ENCODE measurements around the gene MED12L. TPM values are rescaled to one million over a fixed set of nuclear protein-coding genes. Genes with fewer than 3 reads are reported as not detected.
A peak's percentile ranks its signal among the peaks of the same experiment; 100 is the strongest.

Gene MED12L
- polyA plus RNA-seq, 4 donors = 0.50 to 2.7 (median 2.2) TPM

- no peak for DNase-seq (ENCODE audit: low read depth in 4 of 4, low spot score in 3 of 4)
Measured at GRCh38 chr3:151133175-151133574, 47.7 kb downstream of the MED12L start.

- DNase-seq (ENCODE audit: low read depth in 4 of 4, low spot score in 3 of 4) = no peak
Measured at GRCh38 chr3:151133917-151134450, 48.5 kb downstream of the MED12L start.

GRCh38 chr3:151135541-151136337 is 50.3 kb downstream of the MED12L start:
- no peak for DNase-seq (ENCODE audit: low read depth in 4 of 4, low spot score in 3 of 4)

- no peak for DNase-seq (ENCODE audit: low read depth in 4 of 4, low spot score in 3 of 4)
Measured at GRCh38 chr3:151142929-151143328, 57.5 kb downstream of the MED12L start.

GRCh38 chr3:151144016-151144415 is 58.6 kb downstream of the MED12L start:
- no peak for DNase-seq (ENCODE audit: low read depth in 4 of 4, low spot score in 3 of 4)

GRCh38 chr3:151144760-151145159 is 59.3 kb downstream of the MED12L start:
- DNase-seq (ENCODE audit: low read depth in 4 of 4, low spot score in 3 of 4) = no peak

- DNase-seq (ENCODE audit: low read depth in 4 of 4, low spot score in 3 of 4) = no peak
Measured at GRCh38 chr3:151145713-151146070, 60.2 kb downstream of the MED12L start.

- DNase-seq (ENCODE audit: low read depth in 4 of 4, low spot score in 3 of 4) = peak; percentile 47 to 74 (median 64)
Measured at GRCh38 chr3:151146071-151146730, 60.7 kb downstream of the MED12L start.

- no peak for DNase-seq (ENCODE audit: low read depth in 4 of 4, low spot score in 3 of 4)
Measured at GRCh38 chr3:151146731-151147091, 61.2 kb downstream of the MED12L start.

GRCh38 chr3:151147299-151147698 is 61.8 kb downstream of the MED12L start:
- no peak for DNase-seq (ENCODE audit: low read depth in 4 of 4, low spot score in 3 of 4)

GRCh38 chr3:151152455-151153079 is 67.1 kb downstream of the MED12L start:
- DNase-seq (ENCODE audit: low read depth in 4 of 4, low spot score in 3 of 4) = no peak

GRCh38 chr3:151154566-151154965 is 69.1 kb downstream of the MED12L start:
- no peak for DNase-seq (ENCODE audit: low read depth in 4 of 4, low spot score in 3 of 4)

- no peak for DNase-seq (ENCODE audit: low read depth in 4 of 4, low spot score in 3 of 4)
Measured at GRCh38 chr3:151155409-151156128, 70.1 kb downstream of the MED12L start.

- peak in 1 of 4 donors; percentile 27 for DNase-seq (ENCODE audit: low read depth in 4 of 4, low spot score in 3 of 4)
Measured at GRCh38 chr3:151156618-151157216, 71.3 kb downstream of the MED12L start.

GRCh38 chr3:151159806-151160205 is 74.3 kb downstream of the MED12L start:
- no peak for DNase-seq (ENCODE audit: low read depth in 4 of 4, low spot score in 3 of 4)

GRCh38 chr3:151165226-151165625 is 79.8 kb downstream of the MED12L start:
- peak in 2 of 4 donors; percentile 16 to 69 for DNase-seq (ENCODE audit: low read depth in 4 of 4, low spot score in 3 of 4)

- DNase-seq (ENCODE audit: low read depth in 4 of 4, low spot score in 3 of 4) = no peak
Measured at GRCh38 chr3:151166161-151166560, 80.7 kb downstream of the MED12L start.

GRCh38 chr3:151168269-151169094 is 83.0 kb downstream of the MED12L start:
- DNase-seq (ENCODE audit: low read depth in 4 of 4, low spot score in 3 of 4) = no peak

GRCh38 chr3:151169262-151169947 is 83.9 kb downstream of the MED12L start:
- no peak for DNase-seq (ENCODE audit: low read depth in 4 of 4, low spot score in 3 of 4)

All from left renal pelvis (tissue), 4 donors.